Endothelial cell of umbilical vein (primary cell): ENCODE measurements around the gene ITPKB.

ENCODE experiments used
- CTCF ChIP-seq, 2 donors: IDR thresholded peaks; 1 replicate in 1 of 2; 2 replicates in 1 of 2; pipeline ENCODE4 v1.5.1; 2011; ENCODE audit warnings: low read length in 2 of 2, mild to moderate bottlenecking in 2 of 2, moderate library complexity in 2 of 2, control low read depth in 1 of 2, inconsistent platforms in 1 of 2, low read depth in 1 of 2; ENCODE audit not compliant: insufficient read depth in 1 of 2; ENCODE audit errors: extremely low read depth in 1 of 2
- EZH2 ChIP-seq: IDR thresholded peaks from 2 replicates; pipeline ENCODE4 v1.6.1; 2012; ENCODE audit warnings: borderline replicate concordance, low read depth, mild to moderate bottlenecking, moderate library complexity, low read length, inconsistent platforms; ENCODE audit not compliant: severe bottlenecking
- FOS ChIP-seq: IDR thresholded peaks from 2 replicates; pipeline ENCODE4 v1.6.1; 2011; ENCODE audit warnings: mild to moderate bottlenecking, low read length, moderate library complexity, borderline replicate concordance; ENCODE audit not compliant: insufficient read depth
- GATA2 ChIP-seq: IDR thresholded peaks from 2 replicates; pipeline ENCODE4 v1.7.0; 2011; ENCODE audit warnings: low read depth, mild to moderate bottlenecking, moderate library complexity, mixed read lengths, low read length; ENCODE audit not compliant: insufficient read length, insufficient read depth
- JUN ChIP-seq: IDR thresholded peaks from 2 replicates; pipeline ENCODE4 v1.6.1; 2011; ENCODE audit warnings: borderline replicate concordance, low read depth; ENCODE audit not compliant: insufficient read length, insufficient read depth
- MAX ChIP-seq: IDR thresholded peaks from 2 replicates; pipeline ENCODE4 v1.6.1; 2011; ENCODE audit not compliant: insufficient read depth, insufficient read length
- MYC ChIP-seq: IDR thresholded peaks from one replicate; pipeline ENCODE4 v1.6.1; 2011; ENCODE audit warnings: mild to moderate bottlenecking, low read depth, low read length
- POLR2A ChIP-seq: IDR thresholded peaks from 2 replicates; pipeline ENCODE4 v1.6.1; 2012; ENCODE audit warnings: low read depth, mild to moderate bottlenecking, control low read depth, low read length
- POLR2AphosphoS5 ChIP-seq: IDR thresholded peaks from 2 replicates; pipeline ENCODE4 v1.6.1; 2012; ENCODE audit warnings: low read depth, mild to moderate bottlenecking, control low read depth, low read length, moderate library complexity; ENCODE audit not compliant: insufficient read depth

GRCh38 chr1:226739696-226740065, 599 bp upstream of the ITPKB start:
- TF ChIP-seq FOS (no peak), CTCF (IDR thresholded peaks at IDR 0.05; ENCODE audit: extremely low read depth in 1 of 2, insufficient read depth in 1 of 2, low read depth in 1 of 2, low read length in 2 of 2) (no peak), POLR2A (no peak), POLR2AphosphoS5 (no peak), GATA2 (no peak), JUN (no peak), EZH2 (no peak), MYC (no peak), MAX (no peak)
